ENCODE measurements around the gene CALHM4.

DNA sequence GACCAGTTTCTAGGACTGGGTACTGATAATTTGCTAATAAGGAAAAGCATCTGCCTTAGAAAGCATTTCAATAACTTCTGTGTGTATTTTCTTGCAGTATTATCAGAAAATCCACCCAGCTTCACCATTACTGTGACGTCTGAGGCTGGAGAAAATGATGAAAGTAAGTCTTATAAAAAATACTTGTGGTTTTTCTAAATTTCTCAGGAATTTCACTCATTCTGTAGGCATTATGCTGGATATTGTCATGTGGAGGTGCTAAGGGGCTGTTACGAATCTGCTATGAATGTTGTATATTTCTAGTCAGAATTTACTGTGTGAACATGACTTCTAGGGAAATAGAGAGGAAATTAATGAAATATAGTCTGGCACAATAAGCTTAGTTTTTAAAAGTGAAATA lies 26.6 kb downstream of the CALHM4 start:
- TF ChIP-seq, protein P1, sequence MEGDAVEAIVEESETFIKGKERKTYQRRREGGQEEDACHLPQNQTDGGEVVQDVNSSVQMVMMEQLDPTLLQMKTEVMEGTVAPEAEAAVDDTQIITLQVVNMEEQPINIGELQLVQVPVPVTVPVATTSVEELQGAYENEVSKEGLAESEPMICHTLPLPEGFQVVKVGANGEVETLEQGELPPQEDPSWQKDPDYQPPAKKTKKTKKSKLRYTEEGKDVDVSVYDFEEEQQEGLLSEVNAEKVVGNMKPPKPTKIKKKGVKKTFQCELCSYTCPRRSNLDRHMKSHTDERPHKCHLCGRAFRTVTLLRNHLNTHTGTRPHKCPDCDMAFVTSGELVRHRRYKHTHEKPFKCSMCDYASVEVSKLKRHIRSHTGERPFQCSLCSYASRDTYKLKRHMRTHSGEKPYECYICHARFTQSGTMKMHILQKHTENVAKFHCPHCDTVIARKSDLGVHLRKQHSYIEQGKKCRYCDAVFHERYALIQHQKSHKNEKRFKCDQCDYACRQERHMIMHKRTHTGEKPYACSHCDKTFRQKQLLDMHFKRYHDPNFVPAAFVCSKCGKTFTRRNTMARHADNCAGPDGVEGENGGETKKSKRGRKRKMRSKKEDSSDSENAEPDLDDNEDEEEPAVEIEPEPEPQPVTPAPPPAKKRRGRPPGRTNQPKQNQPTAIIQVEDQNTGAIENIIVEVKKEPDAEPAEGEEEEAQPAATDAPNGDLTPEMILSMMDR (IDR thresholded peaks at IDR 0.05) = no peak
- no peak for TF ChIP-seq POLR2A (IDR thresholded peaks at IDR 0.05)

Measured in breast epithelium (tissue), 3 donors.